C4-2B (cell line): ENCODE data around the gene TTLL1.

Experiments
- H3K27ac ChIP-seq: fragments of 450-650 bp; 2 replicates; pipeline ENCODE4 v1.5.1; 2017
- CTCF ChIP-seq: fragments of 450-650 bp; conservative IDR thresholded peaks from 2 replicates; pipeline ENCODE4 v1.5.1; 2017; ENCODE audit warnings: mild to moderate bottlenecking
- ZFX ChIP-seq: fragments of 450-650 bp; IDR thresholded peaks from 2 replicates; pipeline ENCODE4 v1.6.1; 2017

TTLL1 gene

GRCh38 chr22:42996646-42997365 lies 92.4 kb downstream of the TTLL1 start:
- peak overlapping the region; percentile 100 for H3K27ac ChIP-seq
- TF ChIP-seq ZFX, result peak; percentile 46; the same call in 1 of the 2 replicates
- TF ChIP-seq CTCF, result no peak

GRCh38 chr22:42995654-42996053 lies 93.5 kb downstream of the TTLL1 start:
- peak overlapping the region; percentile 100 for H3K27ac ChIP-seq

- TF ChIP-seq ZFX, result no peak
- TF ChIP-seq CTCF, result no peak
- H3K27ac ChIP-seq, result peak overlapping the region; percentile 100
Observed at GRCh38 chr22:42994917-42995562, 94.2 kb downstream of the TTLL1 start.

GRCh38 chr22:42994276-42994916 lies 94.8 kb downstream of the TTLL1 start:
- peak overlapping the region; percentile 100 for H3K27ac ChIP-seq
- TF ChIP-seq CTCF (no peak), ZFX (no peak)

- TF ChIP-seq CTCF, result no peak
- no peak for TF ChIP-seq ZFX
Observed at GRCh38 chr22:42993651-42994275, 95.4 kb downstream of the TTLL1 start.

GRCh38 chr22:42992886-42993479 lies 96.2 kb downstream of the TTLL1 start:
- H3K27ac ChIP-seq, result peak overlapping the region; percentile 100
- no peak for TF ChIP-seq ZFX
- no peak for TF ChIP-seq CTCF

More at GRCh38 chr22:42993651-42994275, 95.4 kb downstream of the TTLL1 start:
- peak overlapping the region; percentile 100 for H3K27ac ChIP-seq

- no peak for TF ChIP-seq ZFX
- no peak for TF ChIP-seq CTCF
- H3K27ac ChIP-seq, result no peak overlapping the region
Observed at GRCh38 chr22:42992092-42992491, 97.1 kb downstream of the TTLL1 start.
